Heart left ventricle (tissue), 16 donors: ENCODE results near the gene PRKN. TPM values are rescaled to one million over a fixed set of nuclear protein-coding genes. Genes with fewer than 3 reads are reported as not detected.

Experiments used
- ATAC-seq, 4 donors: fragments of 200-7000 bp; cut with Tn5 transposase; one replicate each; pipeline ENCODE4 v1.9.1; 2020 to 2022; ENCODE audit warnings: moderate library complexity in 4 of 4, mild to moderate bottlenecking in 3 of 4, moderate number of reproducible peaks in 1 of 4
- DNase-seq, 5 donors: peaks; one replicate each; pipeline ENCODE4 v3.0.0-alpha.2; 2020
- H3K27ac ChIP-seq, 12 donors: fragments of 200-600 bp; sonication (generic) in 4 of 12; one replicate each; pipeline versions ENCODE4 v1.5.0 to v1.8.0; 2016 to 2022; ENCODE audit warnings: mild to moderate bottlenecking in 2 of 12
- H3K27me3 ChIP-seq, 9 donors: fragments of 200-600 bp; sonication (generic) in 2 of 9; one replicate each; pipeline versions ENCODE4 v1.5.1 to v1.8.0; 2016 to 2022; ENCODE audit warnings: mild to moderate bottlenecking in 3 of 9
- H3K36me3 ChIP-seq, 9 donors: fragments of 200-600 bp; sonication (generic) in 2 of 9; one replicate each; pipeline versions ENCODE4 v1.5.0 to v1.8.0; 2018 to 2022; ENCODE audit warnings: mild to moderate bottlenecking in 2 of 9
- H3K4me1 ChIP-seq, 12 donors: fragments of 200-600 bp; sonication (generic) in 4 of 12; one replicate each; pipeline versions ENCODE4 v1.5.0 to v1.8.0; 2016 to 2022; ENCODE audit warnings: mild to moderate bottlenecking in 3 of 12
- H3K4me3 ChIP-seq, 12 donors: fragments of 200-600 bp; sonication (generic) in 4 of 12; one replicate each; pipeline versions ENCODE4 v1.5.0 to v1.8.0; 2017 to 2022; ENCODE audit warnings: mild to moderate bottlenecking in 9 of 12, moderate library complexity in 4 of 12
- H3K9me3 ChIP-seq, 12 donors: fragments of 200-600 bp; sonication (generic) in 4 of 12; one replicate each; pipeline versions ENCODE4 v1.5.0 to v1.8.0; 2016 to 2022; ENCODE audit warnings: mild to moderate bottlenecking in 1 of 12
- CTCF ChIP-seq, 12 donors: fragments of 200-600 bp; sonication (generic) in 4 of 12; IDR thresholded peaks; one replicate each; pipeline versions ENCODE4 v1.5.0 to v1.8.0; 2018 to 2022; ENCODE audit warnings: antibody characterized with exemption in 12 of 12, mild to moderate bottlenecking in 5 of 12
- POLR2A ChIP-seq, 2 donors: fragments of 450-650 bp; IDR thresholded peaks; one replicate each; pipeline ENCODE4 v1.6.1; 2017; ENCODE audit warnings: antibody characterized with exemption in 2 of 2, mild to moderate bottlenecking in 2 of 2, moderate library complexity in 2 of 2
- WGBS, 4 donors: extraction: QIAGEN DNeasy Blood & Tissue Kit in 2 of 4; methylation state at CpG; one replicate each; pipeline versions ENCODE4 v1.1.5 to v1.1.7; 2013 to 2018; 5-methylcytosine and 5-hydroxymethylcytosine counted together
- intact Hi-C, 10 donors: fragments of 100-400 bp; cut with DNase I; formaldehyde crosslinking; loops; one replicate each; pipeline versions ENCODE4 v1.11.1 to v1.14.2; 2022
- polyA plus RNA-seq, 2 donors: library from polyadenylated mRNA; stranded (reverse); fragments of 200-250 nt; gene quantifications; one replicate each; pipeline ENCODE4 v1.2.3, GENCODE V29; 2013
- total RNA-seq, 9 donors: library from RNA; depleted of rRNA in 2 of 9; stranded (reverse); fragments of >200 nt in 2 of 9; fragmentation: NEBNext Ultra II Directional in 3 of 9; extraction: Animal tissue kit (Norgen Biotek cat#: 25700) in 3 of 9; gene quantifications; one replicate each; pipeline versions ENCODE4 v1.1.0 to v1.2.4, GENCODE V29; 2016 to 2023
- donor health status: ischemic (EF 13 %, LVEDD 7.1; RV severe dilation, severe dysfunction).
- donor health status: healthy with polysubstance abuse.
- donor health status: DM: no; HTN: yes; CAD: no.
- donor health status: DM: no; HTN: no; CAD: no.
- donor health status: ischemic (EF 25% LVEDD 6.9; RV normal size, moderate dysfunction).
- donor health status: ischemic (EF 25% LVEDD 5.7; RV mildly dilated, moderate dysfunction).
- donor health status: healthy.
- donor health status: DM: yes; HTN: yes; CAD: no.
- donor health status: ischemic (EF 35%, LVEDD 5.7; RV mildly dilated, moderate dysfunction).
- donor health status: nonischemic (EF 11% LVEDD 7.7; RV severe dilation, severe dysfunction).
- donor health status: DM: yes; HTN: yes; CAD: no.
- donor health status: PGD.
- donor health status: ischemic (EF 29% LVEDD 5.4; RV normal size, mild dysfunction).
- donor health status: nonischemic (EF 23%, LVEDD 6.1; RV moderate dilation, normal function).

The PRKN gene
- total and polyA plus RNA-seq, 11 donors = 3.4 to 32.5 (median 21.2) TPM

GRCh38 chr6:161542346-161542980, 1185.1 kb downstream of the PRKN start:
- Histone ChIP-seq H3K27me3 (no peaks in the 10 kb centered on the region), H3K27ac (no peak overlapping the region), H3K36me3 (no peaks in the 10 kb centered on the region), H3K4me1 (peaks cover 0 to 5% (median 0%) of the 10 kb centered on the region in 12 donors), H3K4me3 (no peak overlapping the region), H3K9me3 (no peaks in the 10 kb centered on the region)
- no peak for DNase-seq
- TF ChIP-seq CTCF (IDR thresholded peaks at IDR 0.05) = no peak
- no peak for TF ChIP-seq POLR2A (IDR thresholded peaks at IDR 0.05)
- intact Hi-C loops = no loop called here
- 51 to 65% (median 59%) methylated on average over 4 of the region's 4 CpGs for WGBS, 4 donors
- peak in 1 of 4 donors; percentile 41 for ATAC-seq

- no peak for DNase-seq
- no peak for TF ChIP-seq POLR2A (IDR thresholded peaks at IDR 0.05)
- TF ChIP-seq CTCF (IDR thresholded peaks at IDR 0.05) = no peak
- intact Hi-C loops = no loop called here
Measured at GRCh38 chr6:161540532-161540931, 1187.0 kb downstream of the PRKN start.

GRCh38 chr6:161536224-161536630, 1191.3 kb downstream of the PRKN start:
- TF ChIP-seq CTCF (IDR thresholded peaks at IDR 0.05) (no peak), POLR2A (IDR thresholded peaks at IDR 0.05) (no peak)
- Histone ChIP-seq H3K36me3 (no peaks in the 10 kb centered on the region), H3K27me3 (no peaks in the 10 kb centered on the region), H3K4me3 (no peak overlapping the region), H3K27ac (peak overlapping the region in 1 of 12 donors; percentile 20), H3K9me3 (no peaks in the 10 kb centered on the region), H3K4me1 (peaks cover 0 to 4% (median 0%) of the 10 kb centered on the region in 12 donors)
- ATAC-seq (peak in 2 of 4 donors; percentile 32 to 36), DNase-seq (no peak)
- intact Hi-C loops = no loop called here
- WGBS, 4 donors = 54 to 72% (median 62%) methylated on average over 3 of the region's 3 CpGs

More at GRCh38 chr6:161540532-161540931, 1187.0 kb downstream of the PRKN start:
- no peak overlapping the region for H3K4me3 ChIP-seq
- no peaks in the 10 kb centered on the region for H3K36me3 ChIP-seq
- ATAC-seq = no peak
- no peak overlapping the region for H3K27ac ChIP-seq
- no peaks in the 10 kb centered on the region for H3K27me3 ChIP-seq
- WGBS, 4 donors = 88 to 96% (median 94%) methylated on average over 1 of the region's 1 CpG
- peaks cover 0 to 7% (median 0%) of the 10 kb centered on the region in 12 donors for H3K4me1 ChIP-seq
- H3K9me3 ChIP-seq = no peaks in the 10 kb centered on the region

- TF ChIP-seq CTCF (IDR thresholded peaks at IDR 0.05) (no peak), POLR2A (IDR thresholded peaks at IDR 0.05) (no peak)
- 90 to 95% (median 91%) methylated on average over 13 of the region's 13 CpGs for WGBS, 4 donors
- DNase-seq = no peak
- no peaks in the 10 kb centered on the region for H3K9me3 ChIP-seq
- peaks cover 0 to 4% (median 0%) of the 10 kb centered on the region in 12 donors for H3K4me1 ChIP-seq
- no peak overlapping the region for H3K27ac ChIP-seq
- no peaks in the 10 kb centered on the region for H3K27me3 ChIP-seq
- H3K36me3 ChIP-seq = no peaks in the 10 kb centered on the region
- no peak for ATAC-seq
- intact Hi-C loops = no loop called here
- no peak overlapping the region for H3K4me3 ChIP-seq
Measured at GRCh38 chr6:161534264-161534873, 1193.2 kb downstream of the PRKN start.
